CD4-positive, alpha-beta T cell treated with Interleukin-15 for 1 hour (primary cell): ENCODE measurements around the gene SH2D5.
"Not testable (repeated sequence)": the region's sequence is repeated elsewhere in the genome, so short reads cannot be mapped to it uniquely, and the experiment has no call there.

ENCODE experiments used
- DNase-seq: peaks from one replicate; pipeline ENCODE4 v3.0.0-alpha.2; 2020

SH2D5 gene

DNA sequence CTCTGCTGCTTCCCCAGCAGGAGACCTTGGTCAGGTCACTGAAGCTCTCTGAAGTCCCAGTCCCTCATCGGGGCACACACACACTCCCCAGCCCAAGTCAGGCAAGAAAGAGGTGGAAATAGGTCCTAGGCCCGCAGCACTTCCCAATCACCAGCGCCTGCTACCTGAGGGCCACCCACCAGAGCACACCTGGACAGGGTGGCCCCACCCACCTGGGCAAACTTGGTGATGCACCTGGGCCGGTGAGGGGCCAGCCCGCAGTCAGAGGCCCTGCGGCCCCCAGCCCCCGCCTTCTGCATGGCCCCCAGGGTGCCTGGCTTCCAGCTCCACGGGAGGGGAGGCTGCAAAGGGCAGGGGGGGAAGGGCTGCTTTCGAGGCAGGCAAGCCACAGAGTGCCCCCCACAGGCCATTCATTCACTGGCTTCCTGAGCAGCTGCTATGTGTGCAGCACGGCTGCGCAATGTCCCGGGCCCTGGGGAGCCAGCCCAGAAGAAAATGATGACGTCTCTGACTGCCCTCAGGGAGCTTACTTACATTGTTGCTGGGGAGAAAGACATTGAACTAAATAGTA lies 4.7 kb downstream of the SH2D5 start:
- no peak for DNase-seq

DNA sequence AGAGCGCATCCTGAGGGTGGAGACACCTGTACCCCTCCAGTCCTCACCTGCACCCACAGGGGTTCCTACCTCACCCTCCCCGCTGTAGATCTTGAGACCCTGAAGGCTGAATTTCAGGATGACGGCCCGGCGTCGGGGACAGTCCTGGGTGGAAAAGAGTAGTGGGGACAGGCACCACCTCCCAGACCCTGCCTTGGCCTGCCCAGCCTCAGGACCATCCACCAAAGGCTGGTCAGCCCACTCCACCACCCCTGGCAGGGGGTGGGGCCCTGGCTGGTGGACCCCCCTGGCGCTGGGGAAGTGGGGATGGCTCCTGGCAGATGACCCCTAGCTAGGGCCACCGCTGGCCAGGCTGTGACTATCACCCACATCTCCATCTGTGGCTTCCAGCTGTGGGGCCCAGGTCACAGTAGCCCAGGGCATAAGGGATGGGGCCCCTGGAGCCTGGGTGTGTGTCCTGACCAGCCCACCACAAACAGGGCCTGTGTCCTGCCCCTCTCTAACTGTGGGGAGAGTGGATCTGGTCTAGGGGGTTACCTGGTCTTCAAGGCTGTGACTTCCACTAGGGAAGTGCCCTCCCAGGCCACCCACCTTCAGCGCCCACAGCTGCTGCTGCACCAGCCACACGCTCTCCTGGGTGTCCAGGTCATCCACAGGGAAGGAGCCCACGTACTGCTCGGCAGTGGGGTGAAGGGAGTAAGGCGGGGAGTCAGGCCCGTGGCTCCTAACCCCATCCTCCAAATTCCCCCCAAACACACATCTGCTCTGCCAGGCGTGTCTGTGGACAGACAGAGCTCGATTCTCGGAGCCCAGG lies 5.4 kb downstream of the SH2D5 start:
- DNase-seq: no peak

DNA sequence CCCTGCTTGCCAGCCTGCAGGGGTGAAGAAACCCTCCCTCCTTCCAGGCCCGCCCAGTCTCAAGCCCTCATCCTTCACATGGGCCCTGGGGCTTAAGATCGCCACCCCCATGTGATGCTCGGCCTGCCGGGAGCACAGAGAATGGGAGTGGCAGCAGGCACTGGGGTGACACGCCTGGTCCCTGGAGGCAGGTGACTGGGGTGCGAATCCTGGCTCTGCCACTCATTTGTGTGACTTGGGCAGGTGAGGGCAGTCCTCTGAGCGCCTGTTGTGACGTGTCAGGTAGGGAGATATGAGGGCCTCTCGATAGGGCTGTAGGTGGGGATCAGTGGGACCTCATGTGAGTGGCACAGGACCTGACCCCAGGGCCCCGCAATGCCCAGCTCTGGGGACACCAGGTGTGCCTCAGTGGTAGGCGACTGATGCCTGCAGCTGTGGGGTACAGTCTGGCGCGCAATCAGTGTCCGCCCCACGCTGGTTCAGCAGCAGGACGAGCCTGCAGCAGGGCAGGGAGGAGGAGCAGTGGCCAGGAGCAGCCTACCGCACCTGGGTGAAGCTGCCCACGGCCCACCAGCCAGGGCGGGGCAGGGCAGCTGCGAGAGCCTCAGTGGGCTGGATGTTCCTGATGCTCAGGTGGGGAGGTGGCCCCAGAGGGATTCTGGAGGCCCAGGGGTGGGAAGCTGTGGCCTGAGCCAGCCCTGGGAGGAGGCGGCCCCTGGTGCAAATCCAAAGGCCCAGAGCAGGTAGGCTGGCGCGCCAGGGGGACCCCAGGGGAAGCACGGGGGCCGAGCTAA lies 6.2 kb downstream of the SH2D5 start:
- DNase-seq: no peak

- no peak for DNase-seq
Observed at GRCh38 chr1:20725189-20726117, 7.0 kb downstream of the SH2D5 start.

- DNase-seq: no peak
Observed at GRCh38 chr1:20724364-20725188, 7.9 kb downstream of the SH2D5 start.

GRCh38 chr1:20723537-20724363 lies 8.8 kb downstream of the SH2D5 start:
- DNase-seq: no peak

DNA sequence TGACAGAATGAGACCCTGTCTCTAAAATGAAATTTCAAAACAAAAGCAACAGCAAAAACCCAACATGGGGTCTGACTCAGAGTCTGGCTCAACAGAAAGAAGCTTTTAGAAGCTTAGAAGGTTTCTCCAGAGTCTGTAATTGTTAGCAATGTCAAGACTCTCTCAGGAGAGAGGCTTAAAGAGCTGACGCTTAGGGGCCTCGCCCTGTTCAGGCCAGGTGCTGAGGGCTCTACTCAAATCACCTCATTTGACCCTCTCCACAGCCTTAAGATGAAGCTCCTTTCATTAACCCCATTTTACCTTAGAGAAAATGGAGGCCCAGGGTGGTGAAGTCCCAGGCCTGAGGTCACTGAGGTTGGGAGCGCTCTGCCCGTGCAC lies 9.4 kb downstream of the SH2D5 start:
- DNase-seq: no peak

DNA sequence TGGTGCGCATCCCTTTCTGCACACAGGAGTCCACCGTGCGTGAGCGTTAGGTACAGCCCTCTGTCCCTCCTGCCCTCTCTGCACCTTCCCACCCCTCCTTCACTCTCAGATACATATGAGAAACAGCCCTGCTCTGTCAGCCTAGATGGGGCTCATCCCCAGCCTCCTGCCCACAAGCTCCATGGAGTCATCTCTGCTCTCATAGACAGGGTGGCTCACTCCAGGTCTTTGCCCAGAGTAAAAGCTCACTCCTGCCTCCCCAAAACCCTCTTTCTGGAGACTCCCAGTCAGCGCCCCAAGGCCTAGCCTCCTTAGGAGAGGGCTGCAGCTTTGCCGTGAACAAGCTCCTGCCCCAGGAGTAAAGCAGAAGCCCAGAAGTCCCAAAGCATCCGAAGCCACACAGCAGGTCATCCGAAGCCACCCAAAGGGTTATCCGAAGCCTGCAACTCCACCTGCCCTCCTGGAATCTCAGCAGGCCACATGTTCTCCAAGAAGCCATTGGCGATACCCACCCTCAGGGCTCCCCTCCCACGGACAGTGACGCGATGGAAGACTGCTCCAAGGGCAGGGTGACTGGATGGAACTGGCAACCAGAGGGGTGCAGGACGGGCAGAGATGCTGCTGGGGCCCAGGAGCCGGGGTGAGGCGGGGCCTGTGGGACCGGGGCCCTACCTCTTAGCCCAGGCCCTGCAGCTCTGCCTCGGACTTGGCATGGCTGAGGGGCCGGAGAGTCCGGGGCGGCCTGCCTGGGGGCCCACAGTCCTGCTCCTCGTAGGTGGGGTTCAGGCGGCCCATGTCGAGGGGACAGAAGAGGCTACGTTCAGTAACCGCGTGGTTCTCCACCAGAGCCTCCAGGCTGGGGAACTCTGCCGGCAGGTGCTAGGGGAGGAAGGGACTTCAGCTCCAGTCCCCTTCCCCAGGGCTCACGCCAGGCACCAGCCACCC lies 11.1 kb downstream of the SH2D5 start:
- DNase-seq: peak; percentile 15

- DNase-seq: peak; percentile 9
Observed at GRCh38 chr1:20720631-20721091, 11.8 kb downstream of the SH2D5 start.

DNA sequence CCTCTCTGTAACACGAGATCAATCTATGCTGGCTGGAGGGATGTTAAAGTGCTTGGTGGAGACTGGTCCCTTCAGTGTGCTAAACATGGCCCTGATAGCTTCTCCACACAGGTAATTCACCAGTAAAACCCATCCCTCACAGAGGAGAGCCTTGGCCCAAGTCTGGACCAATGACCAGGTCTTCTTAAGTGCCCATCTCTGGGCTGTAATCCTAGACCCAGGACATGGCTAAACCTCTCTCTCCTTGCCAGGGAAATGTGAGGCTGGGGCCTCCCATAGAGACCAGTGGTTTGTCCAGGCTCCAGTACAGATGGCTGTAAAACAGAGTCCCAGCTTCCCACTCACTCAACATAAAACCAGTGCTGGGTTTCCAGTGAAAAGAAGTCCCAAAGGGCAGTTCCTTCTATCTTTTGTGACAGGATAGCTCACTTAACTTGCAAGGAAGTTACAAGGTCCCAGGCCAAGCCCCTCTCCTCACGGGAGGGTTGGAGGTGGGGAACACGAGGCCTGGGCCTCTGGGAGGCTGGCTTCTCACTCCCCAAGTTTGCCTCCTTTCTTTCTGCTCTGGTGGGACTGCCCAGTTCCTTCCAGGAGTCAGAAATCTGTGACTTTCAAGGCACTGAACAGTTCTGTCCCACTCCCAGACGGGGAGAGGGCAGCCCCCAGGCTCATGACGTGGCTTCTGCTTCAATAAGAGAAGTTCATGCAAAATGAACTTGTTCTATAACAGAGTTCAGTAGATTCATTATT lies 12.5 kb downstream of the SH2D5 start:
- no peak for DNase-seq

DNA sequence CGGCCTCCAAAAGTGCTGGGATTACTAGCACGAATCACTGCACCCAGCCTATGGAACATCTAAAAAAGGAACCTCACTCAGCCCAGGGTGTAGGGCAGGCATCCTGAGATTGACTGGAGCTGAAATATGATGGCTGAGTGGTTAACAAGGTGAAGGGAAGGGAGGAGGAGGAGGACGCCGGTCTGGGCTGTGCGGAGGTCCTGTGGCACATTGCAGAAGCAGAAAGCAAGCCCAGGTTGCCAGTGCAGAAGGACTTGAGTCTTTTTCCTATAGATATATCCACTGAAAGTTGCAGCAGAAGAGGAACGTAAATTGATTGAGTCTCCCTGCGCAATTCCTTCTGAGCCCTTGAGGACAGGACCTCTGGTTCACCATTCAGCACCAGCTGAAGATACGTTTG lies 13.2 kb downstream of the SH2D5 start:
- no peak for DNase-seq

DNA sequence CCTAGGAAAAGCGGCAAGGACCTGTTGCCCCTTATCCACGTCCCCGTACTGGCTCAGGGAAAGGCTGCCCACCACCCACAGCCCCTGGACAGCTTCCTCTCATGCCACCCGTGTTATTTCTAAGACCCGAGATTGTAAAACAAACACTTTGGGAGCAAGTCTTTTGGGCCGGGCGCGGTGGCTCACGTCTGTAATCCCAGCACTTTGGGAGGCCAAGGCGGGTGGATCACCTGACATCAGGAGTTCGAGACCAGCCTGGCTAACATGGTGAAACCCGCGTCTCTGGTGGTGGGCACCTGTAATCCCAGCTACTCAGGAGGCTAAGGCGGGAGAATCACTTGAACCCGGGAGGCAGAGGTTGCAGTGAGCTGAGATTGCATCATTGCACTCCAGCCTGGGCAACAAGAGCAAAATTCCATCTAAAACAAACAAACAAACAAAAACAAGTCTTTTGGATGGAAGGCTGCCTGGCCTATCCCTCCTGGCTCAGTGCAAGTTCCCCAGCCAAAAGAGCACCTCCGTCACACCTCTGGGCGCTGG lies 14.1 kb downstream of the SH2D5 start:
- not testable (repeated sequence) for DNase-seq

GRCh38 chr1:20717452-20718342 lies 14.8 kb downstream of the SH2D5 start, which contains the start of gene KIF17:
KIF17 (minus strand) TSS chr1:20718007; CDS start chr1:20717706, 301 bp downstream.
- DNase-seq: peak; percentile 81

- no peak for DNase-seq
Observed at GRCh38 chr1:20716232-20716631, 16.3 kb downstream of the SH2D5 start.

DNA sequence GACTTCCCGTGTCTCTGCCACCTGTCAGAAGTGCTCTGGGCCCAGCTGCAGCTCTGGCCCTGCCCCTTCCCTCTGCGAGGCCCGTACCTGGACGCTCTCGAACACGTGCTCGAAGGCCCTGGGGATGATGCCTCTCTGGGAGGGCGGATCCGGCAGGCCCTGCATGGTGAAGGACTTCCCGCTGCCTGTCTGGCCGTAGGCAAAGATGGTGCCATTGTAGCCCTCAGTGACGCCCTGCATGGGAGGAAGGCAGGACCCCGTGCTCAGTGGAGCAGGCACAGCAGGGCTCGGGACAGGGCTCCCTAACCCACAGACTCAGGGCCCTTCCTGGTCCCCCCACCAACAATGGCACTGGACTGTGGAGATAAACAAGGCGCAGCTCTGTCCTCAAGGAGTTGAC lies 17.1 kb downstream of the SH2D5 start:
- no peak for DNase-seq

GRCh38 chr1:20713440-20713839 lies 19.1 kb downstream of the SH2D5 start:
- DNase-seq: no peak

DNA sequence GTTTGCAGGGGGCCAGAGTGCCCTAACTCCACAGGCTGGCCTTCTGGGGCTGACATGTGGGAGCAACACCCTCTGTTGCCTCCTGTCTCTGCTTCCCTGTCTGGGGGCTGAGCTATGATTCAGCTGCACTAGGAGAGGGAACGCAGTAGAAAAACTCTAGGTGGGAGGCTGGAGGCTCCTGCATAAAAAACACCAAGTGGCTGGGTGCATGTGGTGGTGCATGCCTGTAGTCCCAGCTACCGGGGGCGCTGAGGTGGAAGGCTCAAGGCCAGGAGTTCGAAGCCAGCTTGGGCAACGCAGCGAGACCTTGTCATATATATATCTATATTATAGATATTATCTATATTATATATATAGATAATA lies 20.3 kb downstream of the SH2D5 start:
- DNase-seq: no peak
